ENCODE results near the gene FAM204A. TPM values are rescaled to one million over a fixed set of nuclear protein-coding genes. Genes with fewer than 3 reads are reported as not detected.

The FAM204A gene
- total RNA-seq, 1 experiment from 2014 or later = 27.3 TPM

GRCh38 chr10:118290471-118290995 lies 51.6 kb downstream of the FAM204A start:
- POLR2A ChIA-PET (ENCODE audit: unreplicated experiment) = no interaction called here
- Histone ChIP-seq H3K79me2 (ENCODE audit: low read length) (no peaks in the 10 kb centered on the region), H3K4me1 (ENCODE audit: insufficient read depth, low read length) (no peaks in the 10 kb centered on the region), H3F3A (ENCODE audit: low read length, unreplicated experiment) (no peaks in the 10 kb centered on the region), H3K9me3 (ENCODE audit: low read length) (no peaks in the 10 kb centered on the region), H3K36me3 (ENCODE audit: low read depth, low read length) (no peaks in the 10 kb centered on the region), H3K4me2 (ENCODE audit: low read length) (no peak overlapping the region), H4K20me1 (ENCODE audit: low read length) (no peaks in the 10 kb centered on the region), H2AFZ (ENCODE audit: low read length) (no peak overlapping the region), H3K9ac (ENCODE audit: low read length) (no peak overlapping the region), H3K27me3 (ENCODE audit: low read length) (peaks cover 6% of the 10 kb centered on the region), H3K9me2 (replicated peaks; ENCODE audit: low read length) (no peaks in the 10 kb centered on the region), H3K27ac (ENCODE audit: low read length) (no peak overlapping the region), H3K4me3 (ENCODE audit: low read length) (no peak overlapping the region)
- no TSS peak for BruUV-seq (replicated peaks)
- ATAC-seq (no peak), DNase-seq (no peak)
- CTCF ChIA-PET = no interaction called here
- TF ChIP-seq, protein P1, sequence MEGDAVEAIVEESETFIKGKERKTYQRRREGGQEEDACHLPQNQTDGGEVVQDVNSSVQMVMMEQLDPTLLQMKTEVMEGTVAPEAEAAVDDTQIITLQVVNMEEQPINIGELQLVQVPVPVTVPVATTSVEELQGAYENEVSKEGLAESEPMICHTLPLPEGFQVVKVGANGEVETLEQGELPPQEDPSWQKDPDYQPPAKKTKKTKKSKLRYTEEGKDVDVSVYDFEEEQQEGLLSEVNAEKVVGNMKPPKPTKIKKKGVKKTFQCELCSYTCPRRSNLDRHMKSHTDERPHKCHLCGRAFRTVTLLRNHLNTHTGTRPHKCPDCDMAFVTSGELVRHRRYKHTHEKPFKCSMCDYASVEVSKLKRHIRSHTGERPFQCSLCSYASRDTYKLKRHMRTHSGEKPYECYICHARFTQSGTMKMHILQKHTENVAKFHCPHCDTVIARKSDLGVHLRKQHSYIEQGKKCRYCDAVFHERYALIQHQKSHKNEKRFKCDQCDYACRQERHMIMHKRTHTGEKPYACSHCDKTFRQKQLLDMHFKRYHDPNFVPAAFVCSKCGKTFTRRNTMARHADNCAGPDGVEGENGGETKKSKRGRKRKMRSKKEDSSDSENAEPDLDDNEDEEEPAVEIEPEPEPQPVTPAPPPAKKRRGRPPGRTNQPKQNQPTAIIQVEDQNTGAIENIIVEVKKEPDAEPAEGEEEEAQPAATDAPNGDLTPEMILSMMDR (conservative IDR thresholded peaks at IDR 0.05; ENCODE audit: low read depth, low read length) = no peak
- TF ChIP-seq EZH2 (IDR thresholded peaks at IDR 0.05; ENCODE audit: low read length, unreplicated experiment) (no peak), EZH2phosphoT487 (IDR thresholded peaks at IDR 0.05; ENCODE audit: borderline replicate concordance, low read length) (no peak)
- intact Hi-C loops (cut with micrococcal nuclease) = no loop called here

GRCh38 chr10:118287076-118287806 lies 54.9 kb downstream of the FAM204A start:
- Histone ChIP-seq H4K20me1 (ENCODE audit: low read length) (no peaks in the 10 kb centered on the region), H3K36me3 (ENCODE audit: low read depth, low read length) (no peaks in the 10 kb centered on the region), H3K27me3 (ENCODE audit: low read length) (peaks cover 6% of the 10 kb centered on the region), H3K27ac (ENCODE audit: low read length) (no peak overlapping the region), H3K9me2 (replicated peaks; ENCODE audit: low read length) (no peaks in the 10 kb centered on the region), H3K4me2 (ENCODE audit: low read length) (no peak overlapping the region), H3F3A (ENCODE audit: low read length, unreplicated experiment) (no peaks in the 10 kb centered on the region), H3K4me1 (ENCODE audit: insufficient read depth, low read length) (no peaks in the 10 kb centered on the region), H3K4me3 (ENCODE audit: low read length) (no peak overlapping the region), H3K9ac (ENCODE audit: low read length) (no peak overlapping the region), H3K9me3 (ENCODE audit: low read length) (no peaks in the 10 kb centered on the region), H2AFZ (ENCODE audit: low read length) (no peak overlapping the region), H3K79me2 (ENCODE audit: low read length) (no peaks in the 10 kb centered on the region)
- TF ChIP-seq EZH2 (IDR thresholded peaks at IDR 0.05; ENCODE audit: low read length, unreplicated experiment) (no peak), EZH2phosphoT487 (IDR thresholded peaks at IDR 0.05; ENCODE audit: borderline replicate concordance, low read length) (no peak)
- TF ChIP-seq, protein P1 (conservative IDR thresholded peaks at IDR 0.05; ENCODE audit: low read depth, low read length) = no peak
- no TSS peak for BruUV-seq (replicated peaks)
- POLR2A ChIA-PET (ENCODE audit: unreplicated experiment) = no interaction called here
- ATAC-seq (no peak), DNase-seq (no peak)
- intact Hi-C loops (cut with micrococcal nuclease) = no loop called here
- CTCF ChIA-PET = no interaction called here
